ENCODE results near the gene FBXW4.

FBXW4 gene

GRCh38 chr10:101658975-101659374 is 36.0 kb downstream of the FBXW4 start:
- Histone ChIP-seq H3K27ac (no peak overlapping the region), H3K4me3 (no peak overlapping the region), H3K36me3 (ENCODE audit: insufficient read depth, low read length) (no peaks in the 10 kb centered on the region), H3K9me3 (ENCODE audit: low read depth, low read length) (no peaks in the 10 kb centered on the region), H3K9ac (ENCODE audit: insufficient read length) (no peak overlapping the region)
- DNase-seq (ENCODE audit: low read depth, low spot score) = no peak
- TF ChIP-seq FOXP2 (optimal IDR thresholded peaks at IDR 0.05; ENCODE audit: control extremely low read depth, extremely low read length, insufficient read depth) = no peak
- no peak for TF ChIP-seq EZH2 (IDR thresholded peaks at IDR 0.05)
- TF ChIP-seq POLR2AphosphoS5 (IDR thresholded peaks at IDR 0.05; ENCODE audit: borderline replicate concordance, low read depth, low read length) = no peak

- H3K9ac ChIP-seq (ENCODE audit: insufficient read length) = no peak overlapping the region
- H3K4me3 ChIP-seq = no peak overlapping the region
- DNase-seq (ENCODE audit: low read depth, low spot score) = no peak
- TF ChIP-seq EZH2 (IDR thresholded peaks at IDR 0.05) = no peak
- TF ChIP-seq FOXP2 (optimal IDR thresholded peaks at IDR 0.05; ENCODE audit: control extremely low read depth, extremely low read length, insufficient read depth) = no peak
- TF ChIP-seq POLR2AphosphoS5 (IDR thresholded peaks at IDR 0.05; ENCODE audit: borderline replicate concordance, low read depth, low read length) = no peak
- H3K36me3 ChIP-seq (ENCODE audit: insufficient read depth, low read length) = no peaks in the 10 kb centered on the region
- no peak overlapping the region for H3K27ac ChIP-seq
- H3K9me3 ChIP-seq (ENCODE audit: low read depth, low read length) = no peaks in the 10 kb centered on the region
Observed at GRCh38 chr10:101656890-101657289, 38.1 kb downstream of the FBXW4 start.

- Histone ChIP-seq H3K27ac (no peak overlapping the region), H3K9me3 (ENCODE audit: low read depth, low read length) (no peaks in the 10 kb centered on the region), H3K36me3 (ENCODE audit: insufficient read depth, low read length) (no peaks in the 10 kb centered on the region), H3K4me3 (no peak overlapping the region), H3K9ac (ENCODE audit: insufficient read length) (no peak overlapping the region)
- TF ChIP-seq EZH2 (IDR thresholded peaks at IDR 0.05) = no peak
- no peak for TF ChIP-seq FOXP2 (optimal IDR thresholded peaks at IDR 0.05; ENCODE audit: control extremely low read depth, extremely low read length, insufficient read depth)
- TF ChIP-seq POLR2AphosphoS5 (IDR thresholded peaks at IDR 0.05; ENCODE audit: borderline replicate concordance, low read depth, low read length) = no peak
- no peak for DNase-seq (ENCODE audit: low read depth, low spot score)
Observed at GRCh38 chr10:101655570-101655969, 39.4 kb downstream of the FBXW4 start.

GRCh38 chr10:101653536-101653935 is 41.4 kb downstream of the FBXW4 start:
- H3K27ac ChIP-seq = no peak overlapping the region
- TF ChIP-seq FOXP2 (optimal IDR thresholded peaks at IDR 0.05; ENCODE audit: control extremely low read depth, extremely low read length, insufficient read depth) (no peak), EZH2 (IDR thresholded peaks at IDR 0.05) (no peak), POLR2AphosphoS5 (IDR thresholded peaks at IDR 0.05; ENCODE audit: borderline replicate concordance, low read depth, low read length) (no peak)
- no peaks in the 10 kb centered on the region for H3K9me3 ChIP-seq (ENCODE audit: low read depth, low read length)
- no peak for DNase-seq (ENCODE audit: low read depth, low spot score)
- no peaks in the 10 kb centered on the region for H3K36me3 ChIP-seq (ENCODE audit: insufficient read depth, low read length)
- H3K9ac ChIP-seq (ENCODE audit: insufficient read length) = no peak overlapping the region
- H3K4me3 ChIP-seq = no peak overlapping the region

- Histone ChIP-seq H3K9ac (ENCODE audit: insufficient read length) (no peak overlapping the region), H3K4me3 (no peak overlapping the region), H3K27ac (no peak overlapping the region), H3K36me3 (ENCODE audit: insufficient read depth, low read length) (no peaks in the 10 kb centered on the region), H3K9me3 (ENCODE audit: low read depth, low read length) (no peaks in the 10 kb centered on the region)
- TF ChIP-seq POLR2AphosphoS5 (IDR thresholded peaks at IDR 0.05; ENCODE audit: borderline replicate concordance, low read depth, low read length) (no peak), EZH2 (IDR thresholded peaks at IDR 0.05) (no peak), FOXP2 (optimal IDR thresholded peaks at IDR 0.05; ENCODE audit: control extremely low read depth, extremely low read length, insufficient read depth) (no peak)
- no peak for DNase-seq (ENCODE audit: low read depth, low spot score)
Observed at GRCh38 chr10:101651336-101651735, 43.6 kb downstream of the FBXW4 start.

GRCh38 chr10:101650863-101651262 is 44.1 kb downstream of the FBXW4 start:
- Histone ChIP-seq H3K4me3 (no peak overlapping the region), H3K27ac (no peak overlapping the region), H3K36me3 (ENCODE audit: insufficient read depth, low read length) (no peaks in the 10 kb centered on the region), H3K9ac (ENCODE audit: insufficient read length) (no peak overlapping the region), H3K9me3 (ENCODE audit: low read depth, low read length) (no peaks in the 10 kb centered on the region)
- no peak for DNase-seq (ENCODE audit: low read depth, low spot score)
- no peak for TF ChIP-seq FOXP2 (optimal IDR thresholded peaks at IDR 0.05; ENCODE audit: control extremely low read depth, extremely low read length, insufficient read depth)
- TF ChIP-seq EZH2 (IDR thresholded peaks at IDR 0.05) = no peak
- no peak for TF ChIP-seq POLR2AphosphoS5 (IDR thresholded peaks at IDR 0.05; ENCODE audit: borderline replicate concordance, low read depth, low read length)

- no peak for DNase-seq (ENCODE audit: low read depth, low spot score)
- H3K27ac ChIP-seq = no peak overlapping the region
- no peak overlapping the region for H3K4me3 ChIP-seq
- no peak overlapping the region for H3K9ac ChIP-seq (ENCODE audit: insufficient read length)
- H3K36me3 ChIP-seq (ENCODE audit: insufficient read depth, low read length) = no peaks in the 10 kb centered on the region
- TF ChIP-seq EZH2 (IDR thresholded peaks at IDR 0.05) (no peak), POLR2AphosphoS5 (IDR thresholded peaks at IDR 0.05; ENCODE audit: borderline replicate concordance, low read depth, low read length) (no peak), FOXP2 (optimal IDR thresholded peaks at IDR 0.05; ENCODE audit: control extremely low read depth, extremely low read length, insufficient read depth) (no peak)
- H3K9me3 ChIP-seq (ENCODE audit: low read depth, low read length) = no peaks in the 10 kb centered on the region
Observed at GRCh38 chr10:101649525-101650085, 45.4 kb downstream of the FBXW4 start.

GRCh38 chr10:101647255-101647654 is 47.7 kb downstream of the FBXW4 start:
- no peak overlapping the region for H3K9ac ChIP-seq (ENCODE audit: insufficient read length)
- TF ChIP-seq FOXP2 (optimal IDR thresholded peaks at IDR 0.05; ENCODE audit: control extremely low read depth, extremely low read length, insufficient read depth) (no peak), POLR2AphosphoS5 (IDR thresholded peaks at IDR 0.05; ENCODE audit: borderline replicate concordance, low read depth, low read length) (no peak), EZH2 (IDR thresholded peaks at IDR 0.05) (no peak)
- H3K36me3 ChIP-seq (ENCODE audit: insufficient read depth, low read length) = no peaks in the 10 kb centered on the region
- DNase-seq (ENCODE audit: low read depth, low spot score) = no peak
- no peaks in the 10 kb centered on the region for H3K9me3 ChIP-seq (ENCODE audit: low read depth, low read length)
- H3K4me3 ChIP-seq = no peak overlapping the region
- no peak overlapping the region for H3K27ac ChIP-seq

GRCh38 chr10:101646364-101646763 is 48.6 kb downstream of the FBXW4 start:
- TF ChIP-seq FOXP2 (optimal IDR thresholded peaks at IDR 0.05; ENCODE audit: control extremely low read depth, extremely low read length, insufficient read depth) (no peak), POLR2AphosphoS5 (IDR thresholded peaks at IDR 0.05; ENCODE audit: borderline replicate concordance, low read depth, low read length) (no peak), EZH2 (IDR thresholded peaks at IDR 0.05) (no peak)
- no peak for DNase-seq (ENCODE audit: low read depth, low spot score)
- no peak overlapping the region for H3K4me3 ChIP-seq
- H3K9me3 ChIP-seq (ENCODE audit: low read depth, low read length) = no peaks in the 10 kb centered on the region
- H3K9ac ChIP-seq (ENCODE audit: insufficient read length) = no peak overlapping the region
- no peaks in the 10 kb centered on the region for H3K36me3 ChIP-seq (ENCODE audit: insufficient read depth, low read length)
- H3K27ac ChIP-seq = no peak overlapping the region
